Measurements from ENCODE around the gene EPHA6.
"Not testable (repeated sequence)": the region's sequence is repeated elsewhere in the genome, so short reads cannot be mapped to it uniquely, and the experiment has no call there.

- not testable (repeated sequence) for TF ChIP-seq EZH2 (IDR thresholded peaks at IDR 0.05; ENCODE audit: borderline replicate concordance, low read depth, low read length, severe bottlenecking); CTCF (IDR thresholded peaks at IDR 0.05; ENCODE audit: borderline replicate concordance, extremely low read depth, low read length, poor library complexity, severe bottlenecking)
These were observed 169.3 kb downstream of the EPHA6 start for GRCh38 chr3:96983716-96984115.

All from DND-41 (cell line).